ENCODE measurements around the gene C3orf80. TPM values are rescaled to one million over a fixed set of nuclear protein-coding genes. Genes with fewer than 3 reads are reported as not detected.

Gene C3orf80
- total RNA-seq: 0.16 TPM in 1 of 2 replicates, not detected in the other

DNA sequence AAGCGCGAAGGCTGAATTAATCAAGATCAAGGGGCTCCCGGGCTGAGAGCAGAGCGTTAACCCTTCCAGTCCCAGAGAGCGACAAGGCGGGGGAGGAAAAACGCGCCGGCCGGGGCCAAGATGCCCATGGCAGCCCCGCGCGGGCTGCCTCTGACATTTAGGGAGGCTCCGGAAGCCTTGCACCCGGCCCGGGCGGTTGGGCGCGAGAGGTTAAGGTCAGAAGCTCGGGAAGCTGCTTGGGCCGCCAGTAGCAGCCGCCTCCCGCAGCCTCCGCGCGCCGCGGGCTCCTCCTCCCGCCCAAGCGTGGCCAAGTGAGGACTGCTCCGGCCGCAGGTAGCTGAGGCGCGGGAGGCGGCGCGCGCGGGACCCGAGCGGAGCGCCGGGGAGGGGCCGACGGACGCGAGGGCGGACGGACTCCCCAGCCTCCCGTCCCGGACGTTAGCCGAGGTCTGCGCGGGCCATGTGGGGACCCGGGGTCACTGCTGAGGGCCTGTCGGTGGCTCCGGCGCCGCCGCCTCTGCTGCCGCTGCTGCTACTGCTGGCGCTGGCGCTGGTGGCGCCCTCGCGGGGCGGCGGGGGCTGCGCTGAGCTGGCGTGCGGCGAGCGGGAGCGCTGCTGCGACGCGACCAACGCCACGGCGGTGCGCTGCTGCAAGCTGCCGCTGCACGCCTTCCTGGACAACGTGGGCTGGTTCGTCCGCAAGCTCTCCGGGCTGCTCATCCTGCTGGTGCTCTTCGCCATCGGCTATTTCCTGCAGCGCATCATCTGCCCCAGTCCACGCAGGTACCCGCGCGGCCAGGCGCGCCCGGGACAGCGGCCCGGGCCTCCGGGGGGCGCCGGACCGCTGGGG, at the start of gene C3orf80:
TSS of gene C3orf80 (plus strand) at position 247 of the 850 bp plus-strand sequence. CDS start at position 461, 214 bp downstream.

Other genes with a start within 250 kb of the C3orf80 start
- 0.17 and 0.63 TPM in 2 replicates for gene IL12A, start 236.6 kb upstream of the C3orf80 start, total RNA-seq
- 51.5 and 69.0 TPM in 2 replicates for gene IFT80, start 173.8 kb downstream of the C3orf80 start, total RNA-seq
- 14.3 and 28.8 TPM in 2 replicates for gene SMC4, start 174.2 kb downstream of the C3orf80 start, total RNA-seq
- gene TRIM59, start 224.4 kb downstream of the C3orf80 start, total RNA-seq: 5.8 and 16.1 TPM in 2 replicates